ENCODE data around the gene CFAP119.
A peak's percentile ranks its signal among the peaks of the same experiment; 100 is the strongest.

CFAP119 gene

GRCh38 chr16:30745082-30745481 is 16.8 kb downstream of the CFAP119 start:
- H3K4me3 ChIP-seq (ENCODE audit: low read depth, low read length): no peak overlapping the region
- TF ChIP-seq, protein P1, sequence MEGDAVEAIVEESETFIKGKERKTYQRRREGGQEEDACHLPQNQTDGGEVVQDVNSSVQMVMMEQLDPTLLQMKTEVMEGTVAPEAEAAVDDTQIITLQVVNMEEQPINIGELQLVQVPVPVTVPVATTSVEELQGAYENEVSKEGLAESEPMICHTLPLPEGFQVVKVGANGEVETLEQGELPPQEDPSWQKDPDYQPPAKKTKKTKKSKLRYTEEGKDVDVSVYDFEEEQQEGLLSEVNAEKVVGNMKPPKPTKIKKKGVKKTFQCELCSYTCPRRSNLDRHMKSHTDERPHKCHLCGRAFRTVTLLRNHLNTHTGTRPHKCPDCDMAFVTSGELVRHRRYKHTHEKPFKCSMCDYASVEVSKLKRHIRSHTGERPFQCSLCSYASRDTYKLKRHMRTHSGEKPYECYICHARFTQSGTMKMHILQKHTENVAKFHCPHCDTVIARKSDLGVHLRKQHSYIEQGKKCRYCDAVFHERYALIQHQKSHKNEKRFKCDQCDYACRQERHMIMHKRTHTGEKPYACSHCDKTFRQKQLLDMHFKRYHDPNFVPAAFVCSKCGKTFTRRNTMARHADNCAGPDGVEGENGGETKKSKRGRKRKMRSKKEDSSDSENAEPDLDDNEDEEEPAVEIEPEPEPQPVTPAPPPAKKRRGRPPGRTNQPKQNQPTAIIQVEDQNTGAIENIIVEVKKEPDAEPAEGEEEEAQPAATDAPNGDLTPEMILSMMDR (IDR thresholded peaks at IDR 0.05; ENCODE audit: control insufficient read depth, extremely low read depth, insufficient read depth): no peak
- DNase-seq (ENCODE audit: low read depth): no peak

GRCh38 chr16:30744183-30744582 is 17.7 kb downstream of the CFAP119 start:
- TF ChIP-seq, protein P1 (IDR thresholded peaks at IDR 0.05; ENCODE audit: control insufficient read depth, extremely low read depth, insufficient read depth): no peak
- no peak overlapping the region for H3K4me3 ChIP-seq (ENCODE audit: low read depth, low read length)
- DNase-seq (ENCODE audit: low read depth): no peak

GRCh38 chr16:30743716-30744115 is 18.1 kb downstream of the CFAP119 start:
- H3K4me3 ChIP-seq (ENCODE audit: low read depth, low read length): no peak overlapping the region
- no peak for DNase-seq (ENCODE audit: low read depth)
- TF ChIP-seq, protein P1 (IDR thresholded peaks at IDR 0.05; ENCODE audit: control insufficient read depth, extremely low read depth, insufficient read depth): no peak

- TF ChIP-seq, protein P1 (IDR thresholded peaks at IDR 0.05; ENCODE audit: control insufficient read depth, extremely low read depth, insufficient read depth): no peak
- peak; percentile 53 for DNase-seq (ENCODE audit: low read depth)
- peak overlapping the region; percentile 51 for H3K4me3 ChIP-seq (ENCODE audit: low read depth, low read length)
Observed at GRCh38 chr16:30741461-30741914, 20.4 kb downstream of the CFAP119 start.

GRCh38 chr16:30740364-30741251 is 21.3 kb downstream of the CFAP119 start:
- TF ChIP-seq, protein P1 (IDR thresholded peaks at IDR 0.05; ENCODE audit: control insufficient read depth, extremely low read depth, insufficient read depth): no peak
- peak overlapping the region; percentile 51 for H3K4me3 ChIP-seq (ENCODE audit: low read depth, low read length)
- peak; percentile 91 for DNase-seq (ENCODE audit: low read depth)

- DNase-seq (ENCODE audit: low read depth): no peak
- no peak overlapping the region; the same call in 1 of the 2 replicates for H3K4me3 ChIP-seq (ENCODE audit: low read depth, low read length)
- TF ChIP-seq, protein P1 (IDR thresholded peaks at IDR 0.05; ENCODE audit: control insufficient read depth, extremely low read depth, insufficient read depth): no peak
Observed at GRCh38 chr16:30738984-30739951, 22.6 kb downstream of the CFAP119 start.
